Activated CD4-positive, alpha-beta T cell treated with anti-CD3 and anti-CD28 coated beads, Interleukin-2, amount 50 U/mL, for 48 hours (primary cell): ENCODE results near the gene TRIM31.

ENCODE experiments used
- DNase-seq, 2 experiments: peaks; one replicate each; pipeline ENCODE4 v3.0.0-alpha.2; 2020

TRIM31 gene

DNA sequence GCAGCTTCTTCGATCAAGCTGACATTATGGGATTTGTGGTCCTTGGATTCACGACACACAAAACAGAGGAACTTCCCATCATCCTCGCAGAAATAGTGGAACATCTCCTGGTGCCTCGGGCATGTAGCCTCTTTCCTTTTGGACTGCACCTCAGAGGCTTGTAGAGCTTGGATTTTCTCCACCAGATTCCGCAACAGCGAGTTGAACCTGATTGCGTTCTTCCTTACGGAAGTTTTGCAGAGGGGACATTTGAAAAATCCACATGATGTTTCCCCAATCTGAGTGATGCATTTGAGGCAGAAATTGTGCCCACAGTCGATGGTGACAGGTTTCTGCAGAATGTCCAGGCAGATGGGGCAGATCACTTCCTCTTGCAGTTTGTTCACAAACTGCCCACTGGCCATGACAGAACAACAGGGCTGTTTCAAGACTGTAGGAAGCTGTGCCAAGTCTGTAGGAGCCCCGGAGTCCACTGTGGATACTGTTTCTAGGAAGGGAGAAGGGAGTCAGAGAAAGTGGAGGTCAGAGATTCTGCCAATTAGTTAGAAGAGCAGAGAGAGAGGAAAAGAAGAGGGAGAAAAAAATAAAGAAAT is 392 bp downstream of the TRIM31 start:
- no peak for DNase-seq

GRCh38 chr6:30111266-30111856 is 1.5 kb downstream of the TRIM31 start:
- DNase-seq: no peak

- no peak for DNase-seq
Observed at GRCh38 chr6:30104661-30105060, 8.2 kb downstream of the TRIM31 start.

GRCh38 chr6:30103872-30104179 is 9.1 kb downstream of the TRIM31 start:
- no peak for DNase-seq

- peak; percentile 83 to 90 for DNase-seq
Observed at GRCh38 chr6:30102970-30103871, 9.7 kb downstream of the TRIM31 start.

DNA sequence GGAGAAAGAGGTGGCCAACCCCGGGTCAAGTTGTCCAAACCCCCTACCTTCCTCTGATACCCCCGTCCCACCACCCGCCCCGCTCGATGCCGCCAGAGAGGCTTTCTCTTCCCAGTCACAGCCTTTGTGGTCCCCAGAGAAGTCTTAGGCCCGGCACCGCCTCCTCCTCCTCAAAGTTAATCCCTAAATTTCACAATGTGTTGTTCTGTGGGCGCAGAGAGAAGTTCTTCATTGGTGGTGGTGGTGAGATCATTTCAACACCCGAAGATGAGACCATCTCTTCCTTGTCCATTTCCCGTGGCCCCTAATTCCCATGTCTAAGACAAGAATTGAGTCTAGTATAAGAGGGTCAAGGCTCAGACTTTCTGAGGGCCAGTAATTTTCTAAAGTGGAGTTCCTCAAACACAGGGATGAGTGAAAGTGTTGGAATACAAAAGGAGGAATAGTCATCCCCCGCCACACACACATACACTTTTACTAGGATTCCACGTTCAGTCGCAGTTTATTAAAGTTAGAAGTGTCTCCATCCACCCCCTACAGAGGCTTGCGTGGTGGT is 10.4 kb downstream of the TRIM31 start:
- DNase-seq: peak in 1 of 2 experiments; percentile 10

- peak; percentile 85 to 86 for DNase-seq
Observed at GRCh38 chr6:30101444-30102413, 11.2 kb downstream of the TRIM31 start.

GRCh38 chr6:30100585-30101443 is 12.1 kb downstream of the TRIM31 start:
- peak; percentile 20 to 21 for DNase-seq

DNA sequence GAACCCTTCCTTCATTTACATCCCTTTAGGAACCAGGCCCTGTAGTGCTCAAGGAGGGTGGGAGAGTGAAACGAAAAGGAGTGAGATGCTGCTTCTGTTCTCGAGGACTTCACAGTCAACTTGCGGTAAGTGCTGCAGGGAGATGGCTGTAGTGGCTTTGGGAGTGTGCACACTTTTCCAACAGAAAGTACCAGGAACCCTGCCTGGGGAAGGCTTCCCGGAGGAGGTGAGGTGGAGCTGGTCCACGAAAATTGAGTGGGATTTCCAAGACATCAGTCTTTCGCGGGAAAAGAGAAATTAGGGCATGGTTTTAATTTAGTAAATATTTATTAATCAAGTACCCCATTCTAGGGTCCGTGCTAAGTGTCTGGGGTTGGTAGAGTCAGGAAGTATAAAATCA is 12.7 kb downstream of the TRIM31 start:
- no peak for DNase-seq

GRCh38 chr6:30097902-30098768 is 14.8 kb downstream of the TRIM31 start:
- no peak for DNase-seq

DNA sequence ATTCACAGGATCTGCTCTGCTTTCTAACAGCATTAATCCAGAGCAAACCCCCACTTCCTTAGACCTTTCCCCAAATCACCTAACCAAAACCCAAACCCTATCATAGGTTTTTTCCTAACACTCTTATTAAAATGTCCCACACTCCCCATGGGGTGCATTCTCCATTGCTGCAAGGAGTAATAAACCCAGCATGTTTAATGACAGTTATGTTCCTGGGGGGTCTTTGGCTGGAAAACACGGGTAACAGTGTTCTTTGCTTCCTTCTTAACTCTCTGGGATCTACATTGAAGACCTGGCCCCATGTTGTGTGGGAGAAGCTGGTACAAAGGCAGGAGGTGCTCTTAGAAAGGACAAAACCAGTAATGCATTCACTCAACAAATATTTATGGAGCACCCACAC is 16.1 kb downstream of the TRIM31 start:
- no peak for DNase-seq

GRCh38 chr6:30093951-30094661 is 18.8 kb downstream of the TRIM31 start:
- DNase-seq: no peak

DNA sequence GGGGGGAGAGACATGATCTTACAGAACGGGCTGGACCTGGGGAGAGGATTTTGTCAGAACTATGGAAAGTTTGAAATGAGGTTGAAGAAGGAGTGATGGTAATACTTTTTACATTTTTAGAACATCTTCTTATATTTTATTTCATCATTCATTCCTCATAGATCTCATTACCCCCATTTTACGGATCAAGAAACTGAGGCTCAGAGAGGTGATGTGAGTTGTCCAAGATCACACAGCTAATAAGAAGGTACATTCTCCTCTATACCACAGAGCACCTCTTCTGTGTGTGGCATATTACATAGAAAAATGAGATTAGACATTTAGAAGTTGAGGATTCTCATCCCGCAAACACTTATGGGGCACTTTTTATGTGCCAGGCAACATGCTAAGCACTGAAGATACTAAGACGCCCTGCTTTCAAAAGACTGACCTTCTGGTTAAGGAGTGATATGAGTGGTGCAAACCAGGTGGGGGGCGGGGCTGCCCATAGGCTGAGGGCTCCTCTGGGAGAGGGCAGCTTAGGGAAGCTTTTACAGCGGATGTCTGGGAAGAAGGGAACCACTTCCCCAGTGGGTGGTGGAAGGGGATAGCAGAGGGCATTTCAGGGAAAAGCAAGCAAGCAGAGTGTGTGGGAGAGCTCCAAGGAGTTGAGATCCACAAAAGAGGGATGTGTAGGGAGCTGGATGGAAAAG is 19.9 kb downstream of the TRIM31 start:
- no peak for DNase-seq

- no peak for DNase-seq
Observed at GRCh38 chr6:30091577-30092381, 21.1 kb downstream of the TRIM31 start.

DNA sequence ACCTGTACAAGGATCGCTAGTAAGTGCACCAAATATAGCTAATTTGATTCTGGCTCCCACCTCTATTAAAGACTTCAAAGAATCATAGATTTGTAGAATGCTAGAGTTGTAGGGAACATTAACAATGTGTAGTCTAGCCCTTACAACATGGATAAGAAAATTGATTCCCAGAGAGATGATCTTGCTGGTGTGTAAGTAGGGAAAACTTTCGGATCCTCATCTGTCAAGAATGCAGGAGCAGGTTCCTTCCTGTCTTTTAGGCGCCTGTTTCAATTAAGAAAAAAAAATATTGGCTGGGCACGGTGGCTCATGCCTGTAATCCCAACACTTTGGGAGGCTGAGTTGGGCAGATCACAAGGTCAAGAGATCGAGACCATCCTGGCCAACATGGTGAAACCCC is 25.0 kb downstream of the TRIM31 start:
- no peak for DNase-seq

GRCh38 chr6:30077218-30077617 is 35.7 kb downstream of the TRIM31 start:
- DNase-seq: no peak

- DNase-seq: no peak
Observed at GRCh38 chr6:30075790-30076732, 36.8 kb downstream of the TRIM31 start.
